ENCODE data around the gene AKAP7. TPM values are rescaled to one million over a fixed set of nuclear protein-coding genes. Genes with fewer than 3 reads are reported as not detected.

Gene AKAP7
- total and polyA plus RNA-seq, 2 donors (not counting 1 experiment from before 2014, with no cell fraction given) = 6.3 to 10.8 TPM

DNA sequence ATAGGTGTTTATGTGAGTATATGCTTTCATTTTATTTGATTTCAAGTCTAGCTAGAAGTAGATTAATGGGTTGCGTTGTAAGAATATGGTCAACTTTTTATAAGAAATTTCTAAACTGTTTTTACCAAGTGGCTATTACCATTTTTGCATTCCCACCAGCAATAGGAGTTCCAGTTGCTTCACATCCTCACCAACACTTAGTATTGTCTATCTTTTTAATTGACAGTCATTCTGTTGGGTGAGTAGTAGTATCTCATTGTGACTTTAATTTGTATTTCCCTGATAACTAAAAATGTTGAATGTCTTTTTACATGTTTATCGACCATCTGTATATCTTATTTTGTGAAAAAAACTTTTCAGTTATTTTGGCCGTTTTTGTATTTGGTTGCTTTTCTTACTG, 135.3 kb downstream of the AKAP7 start:
- H3K9me3 ChIP-seq (ENCODE audit: control extremely low read depth in 1 of 3, control insufficient read depth in 2 of 3, insufficient read depth in 1 of 3, low read length in 2 of 3) = peaks cover 0 to 4% (median 2%) of the 10 kb centered on the region in 3 donors
- no peak overlapping the region for H3K9ac ChIP-seq (ENCODE audit: low read length)
- H3K4me3 ChIP-seq (ENCODE audit: control extremely low read depth in 1 of 5, extremely low read depth in 1 of 5, insufficient read depth in 1 of 5, low read depth in 2 of 5, low read length in 4 of 5) = no peak overlapping the region
- Mint-ChIP-seq H3K27me3 (no peaks in the 10 kb centered on the region), H3K9me3 (ENCODE audit: insufficient read depth) (no peaks in the 10 kb centered on the region), H3K4me1 (no peaks in the 10 kb centered on the region), H3K27ac (no peak overlapping the region), H3K4me3 (no peak overlapping the region)
- no CpG with 5 or more reads among the region's 3 CpGs for WGBS (ENCODE audit: insufficient coverage)
- no peaks in the 10 kb centered on the region for H3K4me1 ChIP-seq (ENCODE audit: control insufficient read depth in 2 of 2, insufficient read depth in 2 of 2, low read length in 2 of 2)
- no peaks in the 10 kb centered on the region for H3K27me3 ChIP-seq (replicated peaks in 1 of 4; ENCODE audit: control extremely low read depth in 1 of 4, control insufficient read depth in 3 of 4, insufficient read depth in 4 of 4, low read length in 3 of 4)
- H3K79me2 ChIP-seq (ENCODE audit: control insufficient read depth, insufficient read depth, low read length) = no peaks in the 10 kb centered on the region
- ChIA-PET CTCF (no interaction called here), POLR2A (no interaction called here)
- no peak for DNase-seq
- no peak for TF ChIP-seq EZH2 (IDR thresholded peaks at IDR 0.05; ENCODE audit: borderline replicate concordance, insufficient read depth, low read depth, low read length, poor library complexity, severe bottlenecking)
- TF ChIP-seq, protein P1, sequence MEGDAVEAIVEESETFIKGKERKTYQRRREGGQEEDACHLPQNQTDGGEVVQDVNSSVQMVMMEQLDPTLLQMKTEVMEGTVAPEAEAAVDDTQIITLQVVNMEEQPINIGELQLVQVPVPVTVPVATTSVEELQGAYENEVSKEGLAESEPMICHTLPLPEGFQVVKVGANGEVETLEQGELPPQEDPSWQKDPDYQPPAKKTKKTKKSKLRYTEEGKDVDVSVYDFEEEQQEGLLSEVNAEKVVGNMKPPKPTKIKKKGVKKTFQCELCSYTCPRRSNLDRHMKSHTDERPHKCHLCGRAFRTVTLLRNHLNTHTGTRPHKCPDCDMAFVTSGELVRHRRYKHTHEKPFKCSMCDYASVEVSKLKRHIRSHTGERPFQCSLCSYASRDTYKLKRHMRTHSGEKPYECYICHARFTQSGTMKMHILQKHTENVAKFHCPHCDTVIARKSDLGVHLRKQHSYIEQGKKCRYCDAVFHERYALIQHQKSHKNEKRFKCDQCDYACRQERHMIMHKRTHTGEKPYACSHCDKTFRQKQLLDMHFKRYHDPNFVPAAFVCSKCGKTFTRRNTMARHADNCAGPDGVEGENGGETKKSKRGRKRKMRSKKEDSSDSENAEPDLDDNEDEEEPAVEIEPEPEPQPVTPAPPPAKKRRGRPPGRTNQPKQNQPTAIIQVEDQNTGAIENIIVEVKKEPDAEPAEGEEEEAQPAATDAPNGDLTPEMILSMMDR (IDR thresholded peaks at IDR 0.05) = no peak
- ATAC-seq (ENCODE audit: low read depth) = no peak
- H3K27ac ChIP-seq (ENCODE audit: low read length in 2 of 2) = no peak overlapping the region
- intact Hi-C loops (cut with micrococcal nuclease) = no loop called here
- peaks cover 0 to 4% of the 10 kb centered on the region in 2 experiments for H3K36me3 ChIP-seq (replicated peaks in 1 of 2; ENCODE audit: control extremely low read depth in 1 of 2, control insufficient read depth in 1 of 2, extremely low read depth in 1 of 2, insufficient read depth in 2 of 2, low read length in 1 of 2)
- no peak overlapping the region for H3K4me2 ChIP-seq (replicated peaks; ENCODE audit: low read depth, low read length, poor library complexity, severe bottlenecking)
- H4K20me1 ChIP-seq (ENCODE audit: control insufficient read depth, insufficient read depth, low read length, poor library complexity, severe bottlenecking) = no peaks in the 10 kb centered on the region
- no peak overlapping the region for H2AFZ ChIP-seq (ENCODE audit: insufficient read depth, low read depth, low read length, poor library complexity, severe bottlenecking)

DNA sequence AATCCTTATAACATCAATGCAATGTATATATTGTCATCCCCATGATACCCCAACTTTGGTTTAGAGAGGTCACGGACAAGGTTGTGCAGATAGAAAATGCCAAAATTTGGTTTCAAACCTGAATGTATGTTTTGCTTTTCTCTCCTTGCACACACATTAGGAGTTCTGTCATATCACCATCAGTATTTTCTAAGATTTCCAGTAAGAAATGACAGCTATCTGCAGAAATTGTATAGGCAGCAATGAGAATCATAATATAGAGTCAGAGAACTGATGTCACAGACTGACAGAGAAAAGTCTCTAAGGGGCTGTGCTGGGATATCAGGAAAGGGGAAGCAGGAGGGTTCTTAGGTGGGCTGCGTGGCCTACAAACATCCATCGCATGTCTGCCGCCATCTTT, 140.0 kb downstream of the AKAP7 start:
- intact Hi-C loops (cut with micrococcal nuclease) = no loop called here
- no peak overlapping the region for H3K4me2 ChIP-seq (replicated peaks; ENCODE audit: low read depth, low read length, poor library complexity, severe bottlenecking)
- peaks cover 0 to under 1% of the 10 kb centered on the region in 2 donors for H3K4me1 ChIP-seq (ENCODE audit: control insufficient read depth in 2 of 2, insufficient read depth in 2 of 2, low read length in 2 of 2)
- H3K4me1 Mint-ChIP-seq = peaks cover under 1% of the 10 kb centered on the region
- no peaks in the 10 kb centered on the region for H4K20me1 ChIP-seq (ENCODE audit: control insufficient read depth, insufficient read depth, low read length, poor library complexity, severe bottlenecking)
- no peak overlapping the region for H3K4me3 Mint-ChIP-seq
- no peaks in the 10 kb centered on the region for H3K9me3 Mint-ChIP-seq (ENCODE audit: insufficient read depth)
- H3K9me3 ChIP-seq (ENCODE audit: control extremely low read depth in 1 of 3, control insufficient read depth in 2 of 3, insufficient read depth in 1 of 3, low read length in 2 of 3) = peaks cover 0 to 4% (median 0%) of the 10 kb centered on the region in 3 donors
- H3K27ac ChIP-seq (ENCODE audit: low read length in 2 of 2) = no peak overlapping the region
- no peak overlapping the region for H2AFZ ChIP-seq (ENCODE audit: insufficient read depth, low read depth, low read length, poor library complexity, severe bottlenecking)
- no peaks in the 10 kb centered on the region for H3K27me3 ChIP-seq (replicated peaks in 1 of 4; ENCODE audit: control extremely low read depth in 1 of 4, control insufficient read depth in 3 of 4, insufficient read depth in 4 of 4, low read length in 3 of 4)
- TF ChIP-seq EZH2 (IDR thresholded peaks at IDR 0.05; ENCODE audit: borderline replicate concordance, insufficient read depth, low read depth, low read length, poor library complexity, severe bottlenecking) = no peak
- TF ChIP-seq, protein P1 (IDR thresholded peaks at IDR 0.05) = no peak
- H3K36me3 ChIP-seq (replicated peaks in 1 of 2; ENCODE audit: control extremely low read depth in 1 of 2, control insufficient read depth in 1 of 2, extremely low read depth in 1 of 2, insufficient read depth in 2 of 2, low read length in 1 of 2) = no peaks in the 10 kb centered on the region
- POLR2A ChIA-PET = no interaction called here
- DNase-seq = no peak
- 99% methylated on average over 3 of the region's 4 CpGs for WGBS (ENCODE audit: insufficient coverage)
- no peak for ATAC-seq (ENCODE audit: low read depth)
- H3K4me3 ChIP-seq (ENCODE audit: control extremely low read depth in 1 of 5, extremely low read depth in 1 of 5, insufficient read depth in 1 of 5, low read depth in 2 of 5, low read length in 4 of 5) = no peak overlapping the region
- H3K27me3 Mint-ChIP-seq = no peaks in the 10 kb centered on the region
- no peak overlapping the region for H3K27ac Mint-ChIP-seq
- H3K9ac ChIP-seq (ENCODE audit: low read length) = no peak overlapping the region
- no peaks in the 10 kb centered on the region for H3K79me2 ChIP-seq (ENCODE audit: control insufficient read depth, insufficient read depth, low read length)
- CTCF ChIA-PET = no interaction called here

Data from B cell (primary cell).